IMR-90 (cell line): ENCODE results near the gene E4F1.

ENCODE experiments used
- BHLHE40 ChIP-seq: fragments of 150-350 bp; IDR thresholded peaks from 2 replicates; pipeline ENCODE4 v1.6.1; 2016; ENCODE audit warnings: mild to moderate bottlenecking, low read depth, low read length
- CTCF ChIP-seq: conservative IDR thresholded peaks from 2 replicates; pipeline ENCODE4 v1.5.1; 2012; ENCODE audit warnings: mild to moderate bottlenecking, low read depth, low read length, improper control_type of control experiment
- MAFK ChIP-seq: IDR thresholded peaks from 2 replicates; pipeline ENCODE4 v1.6.1; 2012; ENCODE audit warnings: low read depth, low read length, improper control_type of control experiment
- MXI1 ChIP-seq: IDR thresholded peaks from 2 replicates; pipeline ENCODE4 v1.6.1; 2012; ENCODE audit warnings: low read depth, mild to moderate bottlenecking, low read length, moderate library complexity, borderline replicate concordance
- POLR2A ChIP-seq: IDR thresholded peaks from 2 replicates; pipeline ENCODE4 v1.6.1; 2012; ENCODE audit warnings: mild to moderate bottlenecking, low read depth, low read length
- RAD21 ChIP-seq: IDR thresholded peaks from 2 replicates; pipeline ENCODE4 v1.6.1; 2012; ENCODE audit warnings: low read length, improper control_type of control experiment
- RFX5 ChIP-seq: IDR thresholded peaks from 2 replicates; pipeline ENCODE4 v1.8.0; 2012; ENCODE audit warnings: low read depth, mild to moderate bottlenecking, low read length, moderate library complexity
- USF2 ChIP-seq: fragments of 150-350 bp; IDR thresholded peaks from 2 replicates; pipeline ENCODE4 v1.6.1; 2017; ENCODE audit warnings: mild to moderate bottlenecking, antibody characterized with exemption, low read length, low read depth

GRCh38 chr16:2250652-2251295 is 27.4 kb downstream of the E4F1 start:
- TF ChIP-seq POLR2A = no peak
- no peak for TF ChIP-seq CTCF
- TF ChIP-seq MAFK = no peak
- no peak for TF ChIP-seq RFX5
- TF ChIP-seq MXI1 = no peak
- TF ChIP-seq BHLHE40 = peak; percentile 12; the same call in 1 of the 2 replicates
- TF ChIP-seq USF2 = no peak
- no peak for TF ChIP-seq RAD21
